HG03432 (cell line): Measurements from ENCODE around the gene CLASRP.
"Not testable (repeated sequence)": the region's sequence is repeated elsewhere in the genome, so short reads cannot be mapped to it uniquely, and the experiment has no call there.

Source experiments
- ATAC-seq: cut with Tn5 transposase; IDR thresholded peaks from one replicate; pipeline ENCODE4 v1.9.1; 2021; ENCODE audit warnings: mild to moderate bottlenecking, moderate library complexity; ENCODE audit not compliant: unreplicated experiment

The CLASRP gene

DNA sequence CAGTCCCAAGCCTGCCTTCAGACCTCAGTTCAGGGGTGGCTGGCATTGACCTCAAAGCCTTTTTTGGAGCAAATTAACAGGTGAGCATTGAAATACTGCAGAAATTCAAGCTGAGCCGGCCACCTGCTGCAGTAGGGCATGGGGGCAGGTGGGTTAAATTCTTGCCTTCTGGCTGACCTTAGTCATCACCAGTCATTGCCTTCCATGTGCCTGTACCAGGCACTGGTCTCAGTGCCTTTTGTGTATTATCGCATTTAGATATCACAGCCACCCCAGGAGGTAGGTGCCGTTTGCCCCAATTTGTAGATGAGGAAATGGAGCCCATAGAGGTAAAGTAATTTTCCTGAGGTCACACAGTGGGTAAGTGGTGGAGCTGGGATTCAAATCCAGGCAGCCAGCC, 61.4 kb downstream of the CLASRP start:
- ATAC-seq, result no peak

DNA sequence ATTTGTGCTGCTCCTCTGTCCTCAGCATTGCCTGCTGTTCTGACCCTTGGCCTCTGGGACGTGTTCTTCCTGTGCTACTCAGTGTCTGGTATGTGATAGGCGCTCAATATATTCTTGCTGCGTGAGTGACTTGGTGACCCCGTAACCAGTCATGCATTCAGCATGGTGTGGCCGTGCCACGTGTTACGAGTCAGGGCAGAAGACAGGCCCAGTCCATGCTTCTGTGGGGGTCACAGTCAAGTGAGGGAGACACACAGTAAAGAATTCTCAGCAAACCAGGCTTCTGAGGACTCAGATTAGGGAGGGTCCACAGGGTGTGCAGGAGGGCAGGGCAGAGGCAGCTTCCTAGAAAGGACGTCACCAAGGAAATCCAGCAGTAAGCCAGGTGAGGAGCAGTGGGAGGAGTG, 62.0 kb downstream of the CLASRP start:
- ATAC-seq, result no peak

DNA sequence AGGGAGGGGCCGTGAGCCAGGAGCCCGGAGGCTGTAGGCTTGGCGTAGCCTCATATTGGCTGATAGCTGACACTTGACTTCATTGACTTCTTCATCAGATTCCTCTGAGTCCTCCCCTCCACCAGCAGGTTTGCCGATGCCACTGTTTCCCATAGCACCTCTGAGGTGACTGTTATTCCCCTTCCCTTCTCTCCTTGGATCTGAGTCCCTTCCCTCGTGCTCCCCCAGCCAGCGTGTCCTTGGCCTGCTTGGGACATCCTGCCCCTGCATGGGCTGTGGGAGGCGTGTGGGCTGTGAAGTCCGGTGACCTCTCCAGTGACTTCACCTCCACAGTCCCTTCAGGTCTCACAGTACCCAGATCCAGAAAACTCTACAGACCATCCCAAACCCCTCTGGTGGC, 63.0 kb downstream of the CLASRP start:
- no peak for ATAC-seq

DNA sequence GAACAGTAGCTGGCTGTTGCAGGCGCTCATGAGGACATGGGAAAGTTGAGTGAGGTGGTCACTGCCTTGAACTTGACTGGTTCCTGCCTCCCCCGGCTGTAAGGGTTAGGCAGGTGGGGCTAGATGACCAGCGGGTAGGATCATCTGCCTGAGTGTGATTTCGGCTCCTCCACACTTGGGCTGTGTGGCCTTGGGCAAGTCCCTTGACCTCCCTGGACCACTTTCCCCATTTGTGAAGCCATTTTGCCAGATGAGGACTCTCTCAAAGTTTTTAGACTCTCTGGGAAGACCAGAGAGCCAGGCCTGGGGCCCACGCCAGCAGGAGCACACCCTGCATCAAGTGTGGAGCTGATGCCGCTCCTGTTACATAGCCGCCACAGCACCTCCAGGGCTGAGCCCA, 63.6 kb downstream of the CLASRP start:
- ATAC-seq, result no peak

DNA sequence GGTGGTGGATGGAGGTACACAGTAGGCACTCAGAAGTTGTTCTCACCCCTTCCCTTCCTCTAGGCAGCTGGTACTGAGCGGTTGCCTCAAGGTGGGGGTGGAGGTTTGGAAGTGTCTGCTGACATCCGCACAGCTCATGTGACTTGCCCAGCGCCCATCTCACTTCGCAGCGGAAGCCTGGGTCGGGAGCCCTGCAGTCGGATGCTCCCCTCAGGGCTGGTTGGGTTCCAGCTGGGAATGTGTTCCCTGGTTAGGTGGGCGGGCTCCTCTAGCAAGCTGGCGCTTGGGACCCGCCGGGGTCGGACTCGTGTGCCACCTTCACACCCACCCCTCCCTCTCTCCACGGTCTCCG, 64.3 kb downstream of the CLASRP start:
- no peak for ATAC-seq

- ATAC-seq, result no peak
These were observed 64.9 kb downstream of the CLASRP start for GRCh38 chr19:45103508-45104319.

DNA sequence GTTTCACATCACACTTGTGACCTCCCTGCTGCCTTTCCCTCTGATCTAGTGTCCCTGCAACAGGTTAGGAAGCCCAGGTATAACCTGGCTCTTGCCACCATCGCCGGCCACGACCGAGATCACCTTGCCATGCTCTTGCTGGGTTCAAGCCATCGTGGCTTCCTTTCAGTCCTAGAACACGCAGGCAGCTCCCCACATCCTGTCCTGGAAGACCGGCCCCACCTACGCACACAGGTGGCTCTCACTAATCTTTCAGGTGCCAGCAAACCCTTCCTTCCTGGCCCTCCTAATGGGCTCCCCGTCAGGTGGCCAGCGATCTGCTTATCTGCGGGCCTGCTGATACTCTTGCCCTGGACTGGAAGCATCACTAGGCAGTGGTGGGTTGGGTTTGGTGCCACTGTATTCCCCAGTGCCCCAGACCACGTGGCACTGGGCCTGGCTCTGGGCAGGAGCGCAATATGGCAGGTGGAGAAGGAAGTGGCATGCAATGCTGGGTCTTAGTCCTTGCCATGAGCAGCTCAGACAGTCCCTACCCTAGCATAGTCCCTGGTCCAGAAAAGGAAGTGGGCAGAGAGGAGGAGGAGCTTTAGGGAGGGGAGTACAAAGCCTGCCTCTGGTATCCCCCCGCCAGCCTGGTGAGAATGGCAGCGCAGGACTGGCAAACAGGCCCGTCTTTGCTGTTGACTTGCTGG, 66.0 kb downstream of the CLASRP start:
- ATAC-seq, result no peak

- not testable (repeated sequence) for ATAC-seq
These were observed 67.5 kb downstream of the CLASRP start for GRCh38 chr19:45106363-45106762.

DNA sequence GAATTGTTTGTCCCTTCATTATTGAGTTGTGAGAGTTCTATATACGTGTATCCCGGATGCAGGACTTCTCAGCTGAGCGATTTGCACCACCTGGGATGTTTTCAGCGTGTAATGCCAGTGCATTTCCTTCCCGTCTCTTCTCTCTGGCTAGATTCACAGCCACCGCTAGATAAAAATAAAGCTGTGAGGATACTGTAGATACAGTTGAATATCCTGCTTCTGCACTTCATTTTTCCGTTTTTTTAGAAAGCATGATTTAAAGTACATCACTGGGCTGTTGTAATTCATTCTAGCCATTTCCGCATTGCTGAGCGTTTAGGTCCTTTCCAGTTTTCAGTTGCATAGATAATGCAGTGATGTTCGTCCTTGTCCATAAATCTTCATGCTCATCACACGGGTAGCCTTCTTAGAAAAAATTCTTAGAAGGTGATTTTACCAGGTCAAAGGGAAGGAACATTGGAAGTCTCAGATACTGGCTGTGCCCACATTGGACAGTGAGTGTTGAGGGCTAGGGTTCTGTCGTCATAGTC, 68.8 kb downstream of the CLASRP start:
- no peak for ATAC-seq

GRCh38 chr19:45110851-45111266, 72.0 kb downstream of the CLASRP start:
- ATAC-seq, result no peak

DNA sequence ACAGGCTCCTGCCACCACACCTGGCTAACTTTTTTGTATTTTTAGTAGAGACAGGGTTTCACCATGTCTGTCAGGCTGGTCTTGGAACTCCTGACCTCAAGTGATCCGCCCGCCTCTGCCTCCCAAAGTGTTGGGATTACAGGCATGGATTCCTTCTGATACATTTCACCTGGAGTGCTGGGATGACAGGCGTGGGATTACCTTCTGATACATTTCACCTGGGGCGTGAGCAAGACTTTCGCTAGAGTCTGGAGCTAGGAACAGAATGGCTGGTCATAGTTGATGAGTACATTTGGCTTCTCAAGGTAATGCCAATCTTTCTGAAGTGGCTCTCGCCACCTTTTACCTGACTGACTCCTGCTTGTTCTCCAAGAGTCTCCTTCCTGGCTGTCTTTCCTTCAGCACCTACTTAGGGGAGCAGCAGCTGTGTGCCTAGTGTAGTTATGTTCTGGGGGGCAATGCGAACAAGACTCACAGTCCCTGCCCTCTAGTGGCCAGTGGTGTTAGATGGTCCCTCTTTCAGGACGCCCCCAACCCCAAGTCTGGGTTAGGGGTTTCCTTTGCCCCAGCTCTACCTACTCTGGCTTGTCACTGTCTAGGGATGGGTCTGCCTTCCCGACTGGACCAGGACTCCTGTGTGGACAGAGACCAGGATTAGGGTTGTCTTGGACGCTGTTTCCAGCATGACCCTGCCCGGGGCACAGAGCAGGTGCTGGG, 73.4 kb downstream of the CLASRP start:
- ATAC-seq, result no peak

DNA sequence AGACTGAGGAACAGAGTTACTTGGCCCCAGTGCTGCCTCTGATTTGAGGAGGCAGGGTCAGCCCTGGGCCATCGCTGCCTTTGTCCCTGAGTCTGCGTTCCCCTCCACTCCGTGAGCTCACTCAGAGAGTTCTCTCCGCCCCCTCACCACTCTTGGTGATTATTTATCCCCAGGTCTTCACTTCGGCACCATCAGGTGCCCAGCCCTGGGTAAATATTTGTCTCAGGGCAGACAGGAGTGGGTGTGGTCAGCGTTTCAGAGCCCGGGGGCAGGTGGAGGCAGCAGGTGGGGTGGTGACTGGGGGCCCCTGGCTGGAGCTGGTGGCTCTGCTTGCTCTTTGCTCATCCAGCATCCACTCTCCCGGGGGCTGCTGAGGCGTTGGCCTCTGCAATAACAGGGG, 74.8 kb downstream of the CLASRP start:
- ATAC-seq, result no peak

DNA sequence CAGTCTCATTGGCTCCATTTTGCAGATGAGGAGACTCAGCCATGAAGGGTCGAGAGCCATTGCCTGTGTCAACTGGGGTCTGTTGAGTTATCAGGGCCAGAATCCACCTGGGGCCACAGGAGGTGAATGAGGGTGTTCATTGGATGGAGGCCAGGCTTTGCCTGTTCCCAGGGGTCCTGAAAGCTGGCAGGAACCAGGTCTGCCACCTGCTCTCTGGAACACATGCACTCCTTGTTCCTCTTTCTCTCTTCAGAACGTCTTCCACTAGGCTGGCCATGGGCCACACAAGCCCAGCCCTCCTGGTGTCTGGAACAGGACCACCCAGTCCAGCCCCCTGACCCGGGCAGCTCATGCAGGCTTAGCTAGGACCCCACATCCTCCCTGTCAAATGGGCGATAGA, 75.3 kb downstream of the CLASRP start:
- ATAC-seq, result no peak

DNA sequence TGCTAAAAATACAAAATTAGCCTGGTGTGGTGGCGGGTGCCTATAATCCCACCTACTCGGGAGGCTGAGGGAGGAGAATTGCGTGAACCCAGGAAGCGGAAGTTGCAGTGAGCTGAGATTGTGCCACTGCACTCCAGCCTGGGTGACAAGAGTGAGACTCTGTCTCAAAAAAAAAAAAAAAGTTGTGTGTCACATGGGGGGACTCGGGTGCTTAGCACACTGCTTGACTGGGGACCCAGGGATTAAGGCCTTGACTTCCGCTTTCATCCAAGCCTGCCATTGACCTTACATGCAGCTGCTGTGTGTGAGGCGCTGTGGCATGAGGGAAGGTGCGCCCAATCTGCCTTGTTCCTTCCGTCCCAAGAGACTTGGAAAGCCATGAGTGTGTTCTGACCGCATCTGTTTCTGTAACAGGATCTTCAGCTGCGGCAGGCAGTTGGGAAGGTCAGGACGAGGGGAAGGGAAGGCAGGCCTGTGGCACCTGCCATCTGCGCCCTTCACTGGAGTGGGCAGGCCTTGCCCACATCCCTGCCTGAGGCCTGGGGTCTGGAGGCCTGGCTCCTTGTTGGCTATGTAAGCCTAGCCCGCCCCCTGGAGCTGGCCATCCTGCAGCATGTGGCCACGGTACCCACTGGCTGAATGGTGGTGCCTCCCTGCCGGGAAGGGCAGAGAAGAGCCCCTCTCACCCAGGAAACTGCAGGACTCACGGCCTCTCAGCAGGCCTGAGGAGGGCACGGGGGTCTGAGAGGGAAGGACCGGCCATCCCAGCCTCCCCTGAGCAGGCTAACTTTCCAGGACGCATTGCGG, 77.2 kb downstream of the CLASRP start:
- ATAC-seq, result no peak

- no peak for ATAC-seq
These were observed 78.3 kb downstream of the CLASRP start for GRCh38 chr19:45117167-45117594.

DNA sequence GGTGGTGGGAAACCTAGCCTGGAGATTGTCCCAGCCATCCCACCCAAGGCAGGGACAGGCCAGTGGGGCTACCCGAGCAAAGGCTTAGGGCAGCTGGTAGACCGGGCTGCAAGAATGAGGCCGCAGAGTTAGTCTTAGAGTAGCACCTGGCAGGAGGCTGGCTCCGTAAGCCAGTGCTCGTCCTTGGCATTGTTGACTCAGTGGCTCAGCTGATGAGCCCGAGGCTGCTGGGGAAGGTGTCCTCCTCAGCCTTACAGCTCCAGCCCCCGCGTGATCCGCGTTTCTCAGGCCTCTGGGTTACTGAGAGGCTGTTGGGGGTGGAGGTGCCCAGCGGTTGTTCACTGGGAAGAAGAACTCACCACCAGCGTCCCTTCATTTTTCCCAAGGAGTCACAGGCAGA, 78.8 kb downstream of the CLASRP start:
- ATAC-seq, result no peak

DNA sequence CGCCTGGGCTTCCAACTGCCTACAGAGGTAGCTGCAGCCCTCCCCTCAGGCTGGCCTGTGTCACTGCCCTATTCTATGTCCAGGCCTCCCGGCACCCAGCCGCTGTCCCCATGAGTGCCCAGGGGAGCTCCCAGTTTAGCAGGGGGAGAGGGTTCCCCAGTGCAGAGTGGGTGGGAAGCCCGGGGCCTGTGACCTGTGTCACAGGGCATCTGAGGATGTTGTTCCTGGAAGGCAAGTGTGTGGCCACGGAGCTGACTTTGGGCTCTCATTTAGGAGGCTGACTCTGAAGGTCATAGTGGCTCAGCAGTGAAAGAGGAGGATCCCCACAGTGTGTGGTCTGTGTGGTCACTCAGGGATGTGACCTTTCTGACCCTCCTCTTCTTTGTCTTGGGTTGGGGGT, 79.3 kb downstream of the CLASRP start:
- peak; percentile 7 for ATAC-seq

GRCh38 chr19:45118591-45119355, 79.9 kb downstream of the CLASRP start:
- ATAC-seq, result peak; percentile 43

GRCh38 chr19:45119582-45119981, 80.7 kb downstream of the CLASRP start:
- no peak for ATAC-seq
